GM19240 (cell line): ENCODE measurements around the gene CYP2U1.

Experiments used
- DNase-seq: peaks from one replicate; pipeline ENCODE4 v3.0.0; 2011; ENCODE audit warnings: low spot score; ENCODE audit not compliant: insufficient read length

CYP2U1 gene

GRCh38 chr4:107978716-107979451, 47.5 kb downstream of the CYP2U1 start:
- DNase-seq, result no peak

GRCh38 chr4:107987916-107988762, 56.8 kb downstream of the CYP2U1 start:
- no peak for DNase-seq

GRCh38 chr4:107988763-107989035, 57.4 kb downstream of the CYP2U1 start:
- DNase-seq, result no peak

- no peak for DNase-seq
Observed at GRCh38 chr4:107989162-107989536, 57.8 kb downstream of the CYP2U1 start.

- DNase-seq, result peak; percentile 77
Observed at GRCh38 chr4:107989537-107990386, 58.4 kb downstream of the CYP2U1 start, which contains the start of gene HADH. TSS of gene HADH (plus strand) at chr4:107989889. CDS start at chr4:107989933, 44 bp downstream.

- no peak for DNase-seq
Observed at GRCh38 chr4:107991945-107992630, 60.7 kb downstream of the CYP2U1 start.

GRCh38 chr4:107993969-107994368, 62.6 kb downstream of the CYP2U1 start:
- DNase-seq, result no peak

GRCh38 chr4:107994894-107995293, 63.5 kb downstream of the CYP2U1 start:
- DNase-seq, result no peak

- DNase-seq, result no peak
Observed at GRCh38 chr4:107996949-107997788, 65.8 kb downstream of the CYP2U1 start.

GRCh38 chr4:107997794-107998193, 66.4 kb downstream of the CYP2U1 start:
- no peak for DNase-seq

GRCh38 chr4:107999932-108000539, 68.7 kb downstream of the CYP2U1 start:
- no peak for DNase-seq

- DNase-seq, result no peak
Observed at GRCh38 chr4:108001540-108002135, 70.3 kb downstream of the CYP2U1 start.
